ENCODE data around the gene NBAS. TPM values are rescaled to one million over a fixed set of nuclear protein-coding genes. Genes with fewer than 3 reads are reported as not detected.
A peak's percentile ranks its signal among the peaks of the same experiment; 100 is the strongest.

NBAS gene
- total RNA-seq, 1 donor from 2014 or later: 61.6 TPM

DNA sequence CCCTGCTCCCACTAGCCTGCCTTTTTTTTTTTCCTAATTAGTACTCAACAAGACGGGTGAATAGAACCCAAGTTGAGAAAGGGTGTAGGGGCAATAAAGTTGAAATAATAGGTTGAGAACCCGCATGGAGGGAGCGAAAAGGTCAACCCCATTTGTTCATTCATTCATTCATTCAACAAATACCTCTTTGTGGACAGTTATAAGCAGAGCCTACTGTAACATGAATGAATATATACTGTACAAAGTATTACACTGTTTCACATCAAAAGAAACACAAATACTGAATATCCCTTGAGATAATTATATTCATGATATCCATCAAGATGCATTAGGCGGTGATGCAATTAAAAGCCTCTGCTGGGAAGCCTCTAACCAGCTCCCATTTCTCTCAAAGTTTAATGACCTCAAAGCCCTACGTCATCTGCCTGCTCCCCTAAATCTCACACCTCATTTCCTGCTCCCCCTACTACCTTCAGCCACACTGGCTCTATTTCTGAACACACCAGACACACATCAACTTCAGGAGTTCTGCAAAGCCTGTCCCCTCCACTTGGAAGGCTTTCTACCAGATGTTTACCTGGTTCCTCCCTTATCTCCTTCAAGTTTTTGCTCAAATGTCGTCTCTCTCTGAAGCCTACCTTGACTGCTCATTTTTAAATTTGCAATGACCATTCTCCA, 1.4 kb upstream of the NBAS start:
- no peak for DNase-seq (ENCODE audit: low read depth, low spot score)
- no peaks in the 10 kb centered on the region for H3K27me3 Mint-ChIP-seq (ENCODE audit: low read depth)
- TF ChIP-seq CTCF (conservative IDR thresholded peaks at IDR 0.05): no peak
- H3K36me3 Mint-ChIP-seq (ENCODE audit: low read depth): no peaks in the 10 kb centered on the region
- H3K27ac Mint-ChIP-seq (ENCODE audit: unreplicated experiment): peak overlapping the region; percentile 99
- H3K4me3 Mint-ChIP-seq: peak overlapping the region; percentile 99
- peaks cover 48% of the 10 kb centered on the region for H3K4me1 Mint-ChIP-seq
- no peaks in the 10 kb centered on the region for H3K9me3 Mint-ChIP-seq

GRCh38 chr2:15561574-15562344, 625 bp upstream of the NBAS start:
- no peaks in the 10 kb centered on the region for H3K9me3 Mint-ChIP-seq
- no peaks in the 10 kb centered on the region for H3K27me3 Mint-ChIP-seq (ENCODE audit: low read depth)
- no peaks in the 10 kb centered on the region for H3K36me3 Mint-ChIP-seq (ENCODE audit: low read depth)
- peak overlapping the region; percentile 99 for H3K4me3 Mint-ChIP-seq
- H3K4me1 Mint-ChIP-seq: peaks cover 48% of the 10 kb centered on the region
- peak overlapping the region; percentile 99 for H3K27ac Mint-ChIP-seq (ENCODE audit: unreplicated experiment)
- TF ChIP-seq CTCF (conservative IDR thresholded peaks at IDR 0.05): no peak
- peak; percentile 16 for DNase-seq (ENCODE audit: low read depth, low spot score)

- TF ChIP-seq CTCF (conservative IDR thresholded peaks at IDR 0.05): no peak
- Mint-ChIP-seq H3K4me1 (peaks cover 48% of the 10 kb centered on the region), H3K9me3 (no peaks in the 10 kb centered on the region), H3K36me3 (ENCODE audit: low read depth) (no peaks in the 10 kb centered on the region), H3K27me3 (ENCODE audit: low read depth) (no peaks in the 10 kb centered on the region), H3K27ac (ENCODE audit: unreplicated experiment) (peak overlapping the region; percentile 81), H3K4me3 (peak overlapping the region; percentile 99)
- no peak for DNase-seq (ENCODE audit: low read depth, low spot score)
Measured at GRCh38 chr2:15560140-15560987, 770 bp downstream of the NBAS start.

DNA sequence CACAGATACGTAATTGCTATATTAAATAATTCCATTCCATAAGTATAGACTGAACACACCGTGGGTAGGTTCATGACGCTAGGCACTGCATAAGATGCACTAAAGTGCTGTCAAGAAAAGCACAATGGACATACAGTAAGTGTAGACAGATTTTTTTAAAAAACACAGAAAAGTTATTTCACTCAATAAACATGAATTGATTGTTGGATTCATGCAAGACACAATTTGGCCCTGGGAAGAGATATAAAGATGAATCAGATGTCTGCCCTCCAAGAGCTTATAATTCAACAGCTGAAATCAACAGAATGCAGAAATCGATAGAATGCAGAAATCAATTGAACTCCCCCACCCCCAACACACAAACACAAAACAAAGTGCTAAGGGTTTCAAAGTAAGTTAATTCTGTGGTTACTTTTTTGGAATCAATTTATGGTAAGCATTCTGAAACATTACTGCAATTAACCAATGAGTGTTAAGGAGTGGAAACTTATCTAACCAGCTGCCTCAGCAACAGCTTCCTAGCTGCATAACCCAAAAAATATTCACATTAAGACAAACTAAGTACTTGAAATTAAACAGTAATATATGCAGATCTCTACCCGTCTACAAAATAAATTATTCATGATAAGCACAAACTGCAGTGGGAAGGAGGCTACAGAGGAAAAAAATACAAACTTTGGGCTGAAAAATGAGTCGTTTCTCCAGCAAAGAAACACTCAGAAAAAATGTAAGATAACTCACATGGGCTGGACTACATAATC, 1.6 kb downstream of the NBAS start:
- H3K27me3 Mint-ChIP-seq (ENCODE audit: low read depth): no peaks in the 10 kb centered on the region
- peak overlapping the region; percentile 99 for H3K4me3 Mint-ChIP-seq
- H3K27ac Mint-ChIP-seq (ENCODE audit: unreplicated experiment): peak overlapping the region; percentile 7
- H3K36me3 Mint-ChIP-seq (ENCODE audit: low read depth): no peaks in the 10 kb centered on the region
- TF ChIP-seq CTCF (conservative IDR thresholded peaks at IDR 0.05): no peak
- H3K4me1 Mint-ChIP-seq: peaks cover 48% of the 10 kb centered on the region
- H3K9me3 Mint-ChIP-seq: no peaks in the 10 kb centered on the region
- DNase-seq (ENCODE audit: low read depth, low spot score): no peak

DNA sequence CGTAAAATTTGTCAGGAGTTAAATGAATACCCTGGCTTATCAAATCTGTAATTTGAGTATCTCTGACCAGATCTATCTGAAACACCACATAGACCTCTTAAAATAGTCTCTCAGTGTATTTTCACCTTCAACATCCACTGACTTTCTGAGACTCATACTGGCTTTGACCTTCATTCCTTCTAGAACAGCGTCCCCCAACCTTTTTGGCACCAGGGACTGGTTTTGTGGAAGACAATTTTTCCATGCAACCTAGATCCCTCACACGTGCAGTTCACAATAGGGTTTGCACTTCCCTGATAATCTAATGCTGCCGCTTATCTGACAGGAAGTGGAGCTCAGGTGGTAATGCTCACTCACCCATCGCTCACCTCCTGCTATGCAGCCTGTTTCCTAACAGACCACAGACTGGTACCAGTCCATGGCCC, 3.2 kb downstream of the NBAS start:
- H3K9me3 Mint-ChIP-seq: no peaks in the 10 kb centered on the region
- no peak for DNase-seq (ENCODE audit: low read depth, low spot score)
- no peaks in the 10 kb centered on the region for H3K36me3 Mint-ChIP-seq (ENCODE audit: low read depth)
- peaks cover 37% of the 10 kb centered on the region for H3K4me1 Mint-ChIP-seq
- no peaks in the 10 kb centered on the region for H3K27me3 Mint-ChIP-seq (ENCODE audit: low read depth)
- no peak overlapping the region for H3K27ac Mint-ChIP-seq (ENCODE audit: unreplicated experiment)
- no peak for TF ChIP-seq CTCF (conservative IDR thresholded peaks at IDR 0.05)
- H3K4me3 Mint-ChIP-seq: no peak overlapping the region
